Keratinocyte (primary cell): Measurements from ENCODE around the gene HPSE2. TPM values are rescaled to one million over a fixed set of nuclear protein-coding genes. Genes with fewer than 3 reads are reported as not detected.

ENCODE experiments used
- DNase-seq: peaks from one replicate; pipeline ENCODE4 v3.0.0-alpha.2; 2011; ENCODE audit warnings: low read depth, missing footprints, low spot score
- FAIRE-seq: peaks from 2 replicates; lab custom pipeline; 2011; peaks lifted over from hg19 to GRCh38; lab: Jason Lieb, UNC
- H2AFZ ChIP-seq: 2 replicates; pipeline ENCODE4 v1.6.0; 2012; ENCODE audit warnings: low read length, control low read depth, inconsistent platforms; ENCODE audit not compliant: control insufficient read depth
- H3K27ac ChIP-seq: 2 replicates; pipeline ENCODE4 v1.5.1; 2011; ENCODE audit warnings: low read length; ENCODE audit not compliant: control insufficient read depth, insufficient read depth
- H3K27me3 ChIP-seq: 3 replicates; pipeline ENCODE4 v1.6.0; 2011; ENCODE audit warnings: low read length; ENCODE audit not compliant: control insufficient read depth, insufficient read depth; ENCODE audit errors: extremely low read depth
- H3K36me3 ChIP-seq, 2 experiments: 2 replicates in 1 of 2; 3 replicates in 1 of 2; pipeline ENCODE4 v1.5.1; 2011; ENCODE audit warnings: low read length in 2 of 2, mild to moderate bottlenecking in 1 of 2; ENCODE audit not compliant: control insufficient read depth in 2 of 2, insufficient read depth in 2 of 2; ENCODE audit errors: extremely low read depth in 1 of 2
- H3K4me1 ChIP-seq: 3 replicates; pipeline ENCODE4 v1.5.1; 2011; ENCODE audit warnings: low read length; ENCODE audit not compliant: control insufficient read depth, insufficient read depth; ENCODE audit errors: extremely low read depth
- H3K4me2 ChIP-seq: 3 replicates; pipeline ENCODE4 v1.6.0; 2011; ENCODE audit warnings: low read depth, low read length; ENCODE audit not compliant: control insufficient read depth, insufficient read depth; ENCODE audit errors: extremely low read depth
- H3K4me3 ChIP-seq, 3 experiments: fragments of 200-600 bp in 1 of 3; sonication (generic) in 1 of 3; 2 replicates in 2 of 3; 3 replicates in 1 of 3; pipeline ENCODE4 v1.5.1; 2011 to 2016; ENCODE audit warnings: low read length in 3 of 3, mild to moderate bottlenecking in 3 of 3, control low read depth in 2 of 3, inconsistent platforms in 1 of 3, low read depth in 1 of 3, mixed read lengths in 1 of 3, mixed run types in 1 of 3, moderate library complexity in 1 of 3; ENCODE audit not compliant: control insufficient read depth in 2 of 3, insufficient read depth in 2 of 3; ENCODE audit errors: extremely low read depth in 1 of 3
- H3K79me2 ChIP-seq: 2 replicates; pipeline ENCODE4 v1.6.0; 2012; ENCODE audit warnings: low read length; ENCODE audit not compliant: control insufficient read depth, insufficient read depth
- H3K9ac ChIP-seq: 3 replicates; pipeline ENCODE4 v1.6.0; 2011; ENCODE audit warnings: low read length; ENCODE audit not compliant: control insufficient read depth, insufficient read depth; ENCODE audit errors: extremely low read depth
- H3K9me1 ChIP-seq: 3 replicates; pipeline ENCODE4 v1.6.0; 2011; ENCODE audit warnings: low read length; ENCODE audit not compliant: control insufficient read depth, insufficient read depth; ENCODE audit errors: extremely low read depth
- H3K9me3 ChIP-seq: 2 replicates; pipeline ENCODE4 v1.5.1; 2012; ENCODE audit warnings: low read depth, low read length; ENCODE audit not compliant: control insufficient read depth
- H4K20me1 ChIP-seq: 3 replicates; pipeline ENCODE4 v1.6.0; 2011; ENCODE audit warnings: low read length; ENCODE audit not compliant: control insufficient read depth, insufficient read depth; ENCODE audit errors: extremely low read depth
- EZH2 ChIP-seq: IDR thresholded peaks from one replicate; pipeline ENCODE4 v1.6.1; 2012; ENCODE audit warnings: inconsistent platforms, mild to moderate bottlenecking, low read length, moderate library complexity
- dilution Hi-C: fragments of 300-500 bp; cut with MboI; formaldehyde crosslinking; loops from one replicate; pipeline ENCODE4 v1.7.0; 2020; ENCODE audit warnings: low sequenced_read_pairs; ENCODE audit not compliant: extremely low pct_ligation_motif_present
- polyA plus RNA-seq, 5 experiments: library from polyadenylated mRNA; depleted of rRNA in 3 of 5; stranded (reverse) in 3 of 5; stranded (forward) in 1 of 5; unstranded in 1 of 5; fragments of >200 nt; gene quantifications; 1 replicate in 1 of 5; 2 replicates in 3 of 5; 3 replicates in 1 of 5; pipeline versions ENCODE4 v1.2.1 to v1.2.3, GENCODE V29; 2011 to 2012; ENCODE audit warnings: missing spikeins in 2 of 5, low read depth in 1 of 5, low replicate concordance in 1 of 5
- TF ChIP-seq, protein P1 (sequence below), 3 experiments: IDR thresholded peaks in 1 of 3; conservative IDR thresholded peaks in 1 of 3; optimal IDR thresholded peaks in 1 of 3; 2 replicates in 2 of 3; 3 replicates in 1 of 3; pipeline versions ENCODE3 to v1.5.1; 2011; ENCODE audit warnings: low read length in 3 of 3, mild to moderate bottlenecking in 3 of 3, moderate library complexity in 2 of 3, control low read depth in 1 of 3, inconsistent platforms in 1 of 3; ENCODE audit not compliant: insufficient read depth in 2 of 3; ENCODE audit errors: extremely low read depth in 1 of 3

The HPSE2 gene
- polyA plus RNA-seq, 1 donor (not counting 4 experiments of a cell fraction or from before 2014, with no cell fraction given) = 0.01 TPM

DNA sequence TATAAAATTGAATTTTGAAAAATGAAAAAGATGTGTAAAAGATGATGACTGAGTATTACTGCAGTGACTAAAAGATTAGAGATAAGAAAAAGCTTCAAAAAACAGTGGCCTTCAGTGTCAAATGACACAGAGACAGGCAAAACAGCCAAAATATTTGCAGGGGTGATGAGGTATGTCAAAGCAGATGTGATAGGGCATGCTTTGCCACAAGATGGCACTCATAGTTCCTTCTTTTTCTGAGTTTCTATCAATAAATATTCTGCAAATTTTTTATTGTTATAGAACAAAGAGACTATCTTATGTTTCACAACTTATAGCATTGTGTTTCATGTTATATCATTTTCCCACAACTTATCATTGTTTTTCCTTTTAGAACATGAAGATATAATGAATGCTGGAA lies 444.8 kb downstream of the HPSE2 start:
- Histone ChIP-seq H4K20me1 (no peaks in the 10 kb centered on the region), H3K4me3 (no peak overlapping the region), H3K36me3 (no peaks in the 10 kb centered on the region), H3K9me1 (no peaks in the 10 kb centered on the region), H3K4me1 (no peaks in the 10 kb centered on the region), H3K27me3 (no peaks in the 10 kb centered on the region), H3K9me3 (no peaks in the 10 kb centered on the region), H3K9ac (no peak overlapping the region), H3K4me2 (no peak overlapping the region), H3K27ac (no peak overlapping the region), H3K79me2 (no peaks in the 10 kb centered on the region), H2AFZ (no peak overlapping the region)
- dilution Hi-C loops = no loop called here
- DNase-seq = no peak
- TF ChIP-seq, protein P1, sequence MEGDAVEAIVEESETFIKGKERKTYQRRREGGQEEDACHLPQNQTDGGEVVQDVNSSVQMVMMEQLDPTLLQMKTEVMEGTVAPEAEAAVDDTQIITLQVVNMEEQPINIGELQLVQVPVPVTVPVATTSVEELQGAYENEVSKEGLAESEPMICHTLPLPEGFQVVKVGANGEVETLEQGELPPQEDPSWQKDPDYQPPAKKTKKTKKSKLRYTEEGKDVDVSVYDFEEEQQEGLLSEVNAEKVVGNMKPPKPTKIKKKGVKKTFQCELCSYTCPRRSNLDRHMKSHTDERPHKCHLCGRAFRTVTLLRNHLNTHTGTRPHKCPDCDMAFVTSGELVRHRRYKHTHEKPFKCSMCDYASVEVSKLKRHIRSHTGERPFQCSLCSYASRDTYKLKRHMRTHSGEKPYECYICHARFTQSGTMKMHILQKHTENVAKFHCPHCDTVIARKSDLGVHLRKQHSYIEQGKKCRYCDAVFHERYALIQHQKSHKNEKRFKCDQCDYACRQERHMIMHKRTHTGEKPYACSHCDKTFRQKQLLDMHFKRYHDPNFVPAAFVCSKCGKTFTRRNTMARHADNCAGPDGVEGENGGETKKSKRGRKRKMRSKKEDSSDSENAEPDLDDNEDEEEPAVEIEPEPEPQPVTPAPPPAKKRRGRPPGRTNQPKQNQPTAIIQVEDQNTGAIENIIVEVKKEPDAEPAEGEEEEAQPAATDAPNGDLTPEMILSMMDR (optimal IDR thresholded peaks at IDR 0.05 in 1 of 3, IDR thresholded peaks at IDR 0.05 in 1 of 3, conservative IDR thresholded peaks at IDR 0.05 in 1 of 3; ENCODE audit: extremely low read depth in 1 of 3, insufficient read depth in 2 of 3, low read length in 3 of 3) = peak; percentile 35 to 46 (median 39)
- no peak for TF ChIP-seq EZH2
- FAIRE-seq = no peak

DNA sequence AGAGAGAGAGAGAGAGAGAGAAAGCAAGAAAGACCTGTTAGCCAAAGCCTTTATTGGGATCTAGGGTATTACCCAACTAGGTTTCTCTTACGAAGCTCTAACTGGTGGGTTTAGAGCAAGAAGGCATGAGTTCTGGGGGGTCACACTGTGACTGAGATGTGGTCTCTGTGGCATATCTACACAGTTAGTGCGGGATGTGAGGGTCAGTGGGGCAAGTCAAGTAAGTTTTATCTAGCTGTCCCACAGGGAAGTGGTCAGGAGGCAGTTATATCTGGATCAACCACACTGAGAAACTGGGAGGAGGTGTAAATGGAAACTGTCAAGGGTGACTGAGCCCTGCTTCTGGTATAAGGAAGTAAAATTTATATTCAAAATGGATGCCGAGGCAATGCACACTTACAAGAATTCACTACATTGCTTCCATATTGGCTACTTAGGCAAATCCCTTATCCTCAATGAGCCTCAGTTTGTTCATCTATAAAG lies 457.3 kb downstream of the HPSE2 start:
- no peaks in the 10 kb centered on the region for H3K9me3 ChIP-seq
- no peaks in the 10 kb centered on the region for H4K20me1 ChIP-seq
- H3K4me2 ChIP-seq = no peak overlapping the region
- H3K36me3 ChIP-seq = no peaks in the 10 kb centered on the region
- H3K27ac ChIP-seq = no peak overlapping the region
- dilution Hi-C loops = no loop called here
- no peak overlapping the region for H3K9ac ChIP-seq
- no peaks in the 10 kb centered on the region for H3K9me1 ChIP-seq
- no peak for TF ChIP-seq EZH2
- TF ChIP-seq, protein P1 (optimal IDR thresholded peaks at IDR 0.05 in 1 of 3, IDR thresholded peaks at IDR 0.05 in 1 of 3, conservative IDR thresholded peaks at IDR 0.05 in 1 of 3; ENCODE audit: extremely low read depth in 1 of 3, insufficient read depth in 2 of 3, low read length in 3 of 3) = no peak
- H3K4me1 ChIP-seq = no peaks in the 10 kb centered on the region
- H3K27me3 ChIP-seq = no peaks in the 10 kb centered on the region
- FAIRE-seq (no peak), DNase-seq (no peak)
- H3K79me2 ChIP-seq = no peaks in the 10 kb centered on the region
- no peak overlapping the region for H3K4me3 ChIP-seq
- H2AFZ ChIP-seq = no peak overlapping the region
